Stimulated activated CD4-positive, alpha-beta T cell treated with anti-CD3 and anti-CD28 coated beads, Interleukin-15, amount 100 ng/mL, for 48 hours (primary cell): ENCODE measurements around the gene CRKL.

Source experiments
- DNase-seq, 2 donors: peaks; one replicate each; pipeline ENCODE4 v3.0.0-alpha.2; 2020; ENCODE audit warnings: low read depth in 2 of 2

CRKL gene

GRCh38 chr22:20983081-20983771, 66.0 kb downstream of the CRKL start:
- no peak for DNase-seq

GRCh38 chr22:20985720-20986119, 68.5 kb downstream of the CRKL start:
- no peak for DNase-seq

GRCh38 chr22:20986365-20986764, 69.2 kb downstream of the CRKL start:
- no peak for DNase-seq

- DNase-seq = no peak
Observed at GRCh38 chr22:20987375-20987774, 70.2 kb downstream of the CRKL start.

- DNase-seq = no peak
Observed at GRCh38 chr22:20988573-20989322, 71.5 kb downstream of the CRKL start.

GRCh38 chr22:20989323-20990138, 72.3 kb downstream of the CRKL start:
- DNase-seq = no peak

GRCh38 chr22:20990184-20991180, 73.3 kb downstream of the CRKL start:
- no peak for DNase-seq

- DNase-seq = no peak
Observed at GRCh38 chr22:20991252-20992055, 74.2 kb downstream of the CRKL start.

GRCh38 chr22:20992056-20992442, 74.8 kb downstream of the CRKL start:
- DNase-seq = no peak

GRCh38 chr22:20992456-20993303, 75.5 kb downstream of the CRKL start:
- no peak for DNase-seq

GRCh38 chr22:20993304-20994127, 76.3 kb downstream of the CRKL start:
- no peak for DNase-seq

GRCh38 chr22:20994128-20994901, 77.1 kb downstream of the CRKL start:
- DNase-seq = no peak

- no peak for DNase-seq
Observed at GRCh38 chr22:20994902-20995241, 77.7 kb downstream of the CRKL start.

- DNase-seq = no peak
Observed at GRCh38 chr22:20995329-20996030, 78.3 kb downstream of the CRKL start.

GRCh38 chr22:20996031-20996410, 78.8 kb downstream of the CRKL start:
- DNase-seq = no peak

GRCh38 chr22:20996598-20997535, 79.7 kb downstream of the CRKL start:
- DNase-seq = no peak
